ENCODE results near the gene AHI1.
A peak's percentile ranks its signal among the peaks of the same experiment; 100 is the strongest.

Gene AHI1

DNA sequence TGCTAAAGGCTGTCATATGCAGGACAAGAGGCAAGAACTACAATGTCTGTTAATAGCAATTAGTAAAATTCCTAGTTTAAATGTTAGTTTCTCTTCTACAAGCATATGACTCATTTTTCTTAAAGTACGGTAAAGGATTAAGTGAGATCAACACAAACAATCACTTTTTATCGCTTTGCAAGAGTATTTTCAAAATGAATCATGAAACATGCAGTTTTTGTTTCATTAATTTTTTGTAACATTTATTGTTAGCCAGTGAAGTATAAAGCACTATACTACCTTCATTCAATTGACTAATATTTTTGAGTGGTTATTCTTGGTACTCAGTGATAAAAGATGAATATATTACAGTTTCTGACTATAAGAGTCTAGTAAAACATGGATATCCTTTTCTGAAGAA lies 138.6 kb downstream of the AHI1 start:
- DNase-seq (ENCODE audit: low read depth): peak; percentile 46
- H3K4me3 ChIP-seq (ENCODE audit: low read depth, low read length): no peak overlapping the region
- TF ChIP-seq, protein P1, sequence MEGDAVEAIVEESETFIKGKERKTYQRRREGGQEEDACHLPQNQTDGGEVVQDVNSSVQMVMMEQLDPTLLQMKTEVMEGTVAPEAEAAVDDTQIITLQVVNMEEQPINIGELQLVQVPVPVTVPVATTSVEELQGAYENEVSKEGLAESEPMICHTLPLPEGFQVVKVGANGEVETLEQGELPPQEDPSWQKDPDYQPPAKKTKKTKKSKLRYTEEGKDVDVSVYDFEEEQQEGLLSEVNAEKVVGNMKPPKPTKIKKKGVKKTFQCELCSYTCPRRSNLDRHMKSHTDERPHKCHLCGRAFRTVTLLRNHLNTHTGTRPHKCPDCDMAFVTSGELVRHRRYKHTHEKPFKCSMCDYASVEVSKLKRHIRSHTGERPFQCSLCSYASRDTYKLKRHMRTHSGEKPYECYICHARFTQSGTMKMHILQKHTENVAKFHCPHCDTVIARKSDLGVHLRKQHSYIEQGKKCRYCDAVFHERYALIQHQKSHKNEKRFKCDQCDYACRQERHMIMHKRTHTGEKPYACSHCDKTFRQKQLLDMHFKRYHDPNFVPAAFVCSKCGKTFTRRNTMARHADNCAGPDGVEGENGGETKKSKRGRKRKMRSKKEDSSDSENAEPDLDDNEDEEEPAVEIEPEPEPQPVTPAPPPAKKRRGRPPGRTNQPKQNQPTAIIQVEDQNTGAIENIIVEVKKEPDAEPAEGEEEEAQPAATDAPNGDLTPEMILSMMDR (conservative IDR thresholded peaks at IDR 0.05; ENCODE audit: low read depth, low read length): no peak

DNA sequence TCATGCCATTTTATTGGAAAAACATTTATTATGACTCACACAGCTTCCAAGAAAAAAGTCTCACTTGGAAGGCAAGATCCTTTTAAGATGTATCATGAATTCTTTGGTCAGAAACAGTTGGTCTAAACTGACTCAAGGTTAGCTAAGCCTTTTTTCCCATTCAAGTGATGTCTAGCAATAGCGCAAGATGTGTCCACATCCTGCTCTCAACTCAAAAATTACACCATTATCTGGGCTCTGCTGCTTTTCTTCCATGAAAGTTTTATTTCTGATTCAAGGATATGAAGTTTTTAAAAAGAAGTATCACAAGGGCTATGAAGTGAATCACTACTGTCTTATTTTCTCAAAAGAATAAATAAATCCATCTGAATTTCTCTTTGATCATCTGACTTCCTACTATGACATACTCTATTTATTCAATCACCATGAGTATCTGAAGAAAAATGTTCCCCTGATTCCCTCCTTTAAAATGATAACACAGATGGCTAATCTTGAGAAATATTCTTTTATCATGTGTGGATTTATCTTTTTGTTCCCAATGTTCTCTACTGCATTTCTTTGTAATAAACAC lies 139.2 kb downstream of the AHI1 start:
- no peak overlapping the region for H3K4me3 ChIP-seq (ENCODE audit: low read depth, low read length)
- DNase-seq (ENCODE audit: low read depth): peak; percentile 95
- TF ChIP-seq, protein P1 (conservative IDR thresholded peaks at IDR 0.05; ENCODE audit: low read depth, low read length): no peak

DNA sequence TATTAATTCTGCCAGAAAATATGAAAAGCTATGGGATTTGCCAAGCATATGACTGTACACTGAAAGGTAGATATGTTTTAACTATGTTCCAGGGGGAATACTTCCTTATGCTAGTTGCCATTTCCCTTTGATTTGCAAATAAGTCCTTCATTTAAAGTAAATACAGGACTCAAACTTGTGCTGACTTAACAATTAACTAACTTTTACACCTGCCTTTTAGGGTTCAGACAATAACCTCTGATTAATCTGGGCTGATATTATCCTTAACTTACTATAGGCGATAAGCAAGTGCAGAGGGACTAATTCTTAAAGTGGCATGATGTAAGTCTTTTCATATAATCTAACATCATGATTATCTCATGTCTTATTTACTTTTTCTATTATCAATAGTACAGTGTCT lies 143.1 kb downstream of the AHI1 start:
- TF ChIP-seq, protein P1 (conservative IDR thresholded peaks at IDR 0.05; ENCODE audit: low read depth, low read length): no peak
- DNase-seq (ENCODE audit: low read depth): no peak
- H3K4me3 ChIP-seq (ENCODE audit: low read depth, low read length): no peak overlapping the region

DNA sequence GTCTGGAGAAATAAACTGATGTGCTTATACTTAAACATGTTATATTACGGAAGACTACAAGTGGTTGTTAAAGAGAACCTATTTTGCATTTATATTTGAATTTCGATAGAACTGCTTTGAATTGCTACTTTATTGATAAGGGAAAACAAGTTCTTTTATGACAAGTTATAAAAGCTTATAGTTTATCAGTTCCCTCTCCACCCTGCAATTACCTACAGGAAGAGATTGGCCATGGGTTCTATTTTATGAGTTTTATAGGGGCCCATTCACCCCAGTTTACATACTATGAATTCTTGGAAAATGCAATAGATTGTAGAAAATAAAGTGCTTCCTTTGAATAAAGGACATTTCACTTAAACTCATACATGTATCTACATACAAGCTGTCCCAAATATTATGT lies 144.4 kb downstream of the AHI1 start:
- no peak overlapping the region for H3K4me3 ChIP-seq (ENCODE audit: low read depth, low read length)
- DNase-seq (ENCODE audit: low read depth): no peak
- TF ChIP-seq, protein P1 (conservative IDR thresholded peaks at IDR 0.05; ENCODE audit: low read depth, low read length): no peak

DNA sequence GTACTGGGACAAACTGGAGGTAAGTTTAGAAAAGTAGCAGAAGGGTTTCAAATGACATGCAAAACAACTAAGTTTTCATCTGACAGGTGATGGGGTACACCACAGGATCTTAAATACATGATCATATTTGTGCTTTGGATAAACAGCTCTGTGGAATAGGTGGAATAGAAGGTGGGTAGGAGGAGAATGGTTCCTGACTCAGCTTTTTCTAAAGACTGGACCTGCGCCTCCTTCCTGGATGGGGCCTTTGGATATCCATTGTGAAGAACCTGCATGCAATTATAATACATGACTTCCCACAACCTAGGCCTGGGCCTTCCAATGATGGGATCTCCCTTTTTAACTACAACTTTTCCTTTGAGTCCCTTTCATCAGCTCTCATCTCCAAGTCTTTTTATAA lies 145.9 kb downstream of the AHI1 start:
- DNase-seq (ENCODE audit: low read depth): no peak
- no peak overlapping the region for H3K4me3 ChIP-seq (ENCODE audit: low read depth, low read length)
- TF ChIP-seq, protein P1 (conservative IDR thresholded peaks at IDR 0.05; ENCODE audit: low read depth, low read length): no peak

DNA sequence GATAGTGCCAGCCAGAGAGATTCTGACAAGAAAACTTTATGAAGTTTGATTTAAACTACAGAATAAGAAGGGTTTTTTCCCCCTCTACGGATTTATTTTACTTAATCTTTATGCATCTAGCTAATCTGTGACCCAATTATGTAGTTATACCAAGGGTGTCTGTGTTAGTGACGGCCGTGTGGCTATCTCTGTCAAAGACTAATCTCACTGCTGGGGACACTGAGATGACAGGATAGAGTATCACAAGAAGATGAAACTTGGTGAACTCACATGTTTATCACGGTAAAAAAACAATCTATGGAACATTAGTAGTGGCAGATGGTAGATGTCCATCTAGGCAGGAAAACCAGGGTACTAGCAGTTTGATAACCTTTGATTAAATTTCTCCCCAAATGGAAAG lies 149.7 kb downstream of the AHI1 start:
- no peak overlapping the region for H3K4me3 ChIP-seq (ENCODE audit: low read depth, low read length)
- TF ChIP-seq, protein P1 (conservative IDR thresholded peaks at IDR 0.05; ENCODE audit: low read depth, low read length): no peak
- DNase-seq (ENCODE audit: low read depth): no peak

DNA sequence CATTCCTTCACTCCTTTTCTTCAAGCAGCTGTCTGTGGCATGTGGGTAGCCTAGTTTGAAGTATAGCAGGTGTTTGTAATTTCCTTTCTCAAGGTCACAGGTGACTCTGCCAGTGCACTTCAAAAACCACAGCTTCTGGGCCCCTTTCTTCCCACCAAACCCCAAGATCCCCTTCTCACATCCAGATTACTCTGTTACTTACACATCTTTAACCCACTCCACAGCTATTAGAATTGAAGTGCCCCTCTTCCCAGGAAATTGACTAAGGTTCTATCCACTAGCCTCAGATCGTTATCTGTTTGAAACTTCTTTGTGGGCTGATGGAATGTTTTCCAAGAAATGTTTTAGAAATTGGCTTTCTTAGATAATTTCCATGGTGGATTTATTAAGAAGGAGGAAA lies 150.8 kb downstream of the AHI1 start:
- DNase-seq (ENCODE audit: low read depth): no peak
- H3K4me3 ChIP-seq (ENCODE audit: low read depth, low read length): no peak overlapping the region
- TF ChIP-seq, protein P1 (conservative IDR thresholded peaks at IDR 0.05; ENCODE audit: low read depth, low read length): no peak

Data from choroid plexus epithelial cell (primary cell).